GM21737 (cell line): ENCODE results near the gene EFCAB8.

Experiments
- ATAC-seq: cut with Tn5 transposase; IDR thresholded peaks from one replicate; pipeline ENCODE4 v1.9.1; 2021; ENCODE audit warnings: mild to moderate bottlenecking, moderate library complexity; ENCODE audit not compliant: unreplicated experiment

EFCAB8 gene

DNA sequence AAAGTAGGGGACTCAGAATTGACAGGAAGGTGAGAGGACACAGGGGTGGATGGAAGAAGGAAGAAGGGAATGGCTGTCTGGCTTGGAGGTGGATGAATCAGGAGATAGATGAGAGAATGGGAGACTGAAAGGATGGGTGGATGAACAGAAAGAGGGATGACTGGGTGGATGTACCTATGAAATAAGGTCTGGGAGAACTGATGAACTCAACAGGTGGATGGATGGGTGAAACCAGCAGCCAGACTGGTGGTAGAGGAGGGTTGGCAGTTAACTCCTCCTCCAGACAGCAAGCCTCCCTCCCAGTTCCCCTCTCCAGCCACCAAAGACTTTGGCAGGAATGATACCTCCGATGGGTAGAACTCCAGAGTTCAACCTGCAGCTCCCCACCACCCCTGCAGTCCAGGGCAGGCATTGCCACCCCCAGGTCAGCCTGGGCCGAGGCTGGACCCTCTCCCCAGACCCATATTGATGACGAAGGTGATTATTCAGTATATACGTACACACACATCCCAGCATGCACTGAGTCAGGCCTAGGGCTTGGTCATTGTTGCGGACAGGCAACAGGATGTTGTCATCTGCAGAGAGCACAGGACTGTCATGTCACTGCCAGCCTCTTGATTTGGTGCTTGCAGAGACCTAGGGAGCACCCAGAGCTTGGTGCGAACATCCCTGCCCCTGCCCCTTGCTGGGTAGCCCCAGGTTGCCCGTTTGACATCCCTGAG is 143.5 kb downstream of the EFCAB8 start:
- no peak for ATAC-seq

DNA sequence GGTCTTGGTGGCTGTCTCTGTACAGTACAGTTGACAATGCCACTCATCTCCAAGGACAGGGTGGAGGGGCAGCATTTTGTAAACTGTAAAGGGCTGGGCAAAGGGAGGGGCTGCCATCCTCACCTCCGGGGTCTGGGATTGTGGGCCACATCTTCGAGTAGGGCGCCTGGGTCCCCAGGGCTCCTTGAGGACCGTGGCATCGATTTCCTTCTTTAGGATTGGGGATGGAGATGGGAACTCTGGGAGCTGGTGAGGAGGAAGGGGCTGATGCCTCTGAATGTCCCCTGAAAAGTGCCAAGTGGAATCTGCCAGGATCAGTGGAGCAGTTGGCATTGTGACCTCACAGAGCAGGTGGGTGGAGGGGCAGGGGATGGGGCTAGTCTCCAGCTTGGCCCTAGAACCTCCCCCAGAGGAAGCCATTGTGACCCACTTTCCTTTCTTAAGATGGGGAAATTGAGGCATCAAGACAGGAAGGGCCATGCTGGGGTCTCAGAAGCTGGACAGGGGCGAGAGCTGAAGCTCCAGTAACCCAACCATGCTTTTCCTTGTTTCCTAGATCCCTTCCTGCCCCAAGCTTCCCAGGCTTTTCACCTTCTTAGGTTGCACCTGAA is 145.5 kb downstream of the EFCAB8 start, which contains the start of gene SUN5:
TSS of gene SUN5 (minus strand) at position 293 of the 611 bp plus-strand sequence. CDS start at position 200, 93 bp downstream.
- no peak for ATAC-seq

DNA sequence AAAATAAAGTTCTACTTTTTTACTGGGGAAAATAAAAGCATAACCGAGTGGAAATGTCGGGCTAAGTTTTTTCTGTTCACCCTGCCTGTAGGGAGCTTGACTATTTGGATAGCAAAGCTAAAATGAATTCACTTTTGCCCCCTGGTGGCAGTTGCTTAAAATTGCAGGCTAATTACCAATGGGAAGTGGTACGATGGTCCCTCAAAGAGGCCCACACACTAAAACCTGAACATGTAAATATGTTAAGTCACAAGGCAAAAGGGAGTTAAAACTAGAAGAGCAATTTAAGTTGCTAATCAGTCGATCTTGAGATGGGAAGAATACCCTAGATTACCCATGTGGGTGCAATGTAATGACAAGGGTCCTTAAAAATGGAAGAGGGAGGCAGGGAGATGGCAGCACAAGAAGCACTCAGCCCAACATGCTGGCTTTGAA is 146.4 kb downstream of the EFCAB8 start:
- ATAC-seq: no peak

- no peak for ATAC-seq
Observed at GRCh38 chr20:33005908-33006775, 147.4 kb downstream of the EFCAB8 start.

DNA sequence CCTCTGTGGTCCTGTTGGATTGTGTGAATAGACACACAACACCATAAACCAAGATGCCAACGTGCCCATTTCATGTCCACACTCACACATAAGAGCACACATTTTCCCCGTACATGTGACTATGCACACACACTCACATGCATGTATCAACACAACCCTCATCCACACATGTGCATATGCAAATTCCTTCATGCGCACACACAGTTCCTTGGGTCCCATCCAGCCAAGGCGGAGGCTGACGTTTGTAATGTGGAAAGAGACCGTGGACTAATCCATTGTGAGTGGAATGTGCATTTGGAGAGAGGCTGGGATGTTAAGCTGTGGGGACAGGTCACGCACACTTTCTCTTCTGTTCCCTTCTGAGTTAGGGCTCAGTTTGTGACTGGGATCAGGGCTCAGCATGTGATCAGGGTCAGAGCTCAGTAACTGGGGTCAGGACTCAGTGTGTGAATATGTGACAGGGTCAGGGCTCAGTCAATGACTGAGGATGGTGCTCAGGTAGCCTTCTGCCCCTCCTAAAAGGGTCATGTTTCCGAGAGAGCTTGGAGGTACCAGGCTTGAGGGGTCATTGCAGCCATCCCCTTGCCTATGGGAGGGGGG is 148.2 kb downstream of the EFCAB8 start:
- no peak for ATAC-seq

GRCh38 chr20:33007376-33008335 is 148.9 kb downstream of the EFCAB8 start, which contains the start of gene BPIFB2:
Gene BPIFB2 (plus strand): TSS chr20:33007704. CDS start chr20:33008575, 871 bp downstream.
- no peak for ATAC-seq

- ATAC-seq: no peak
Observed at GRCh38 chr20:33008336-33009213, 149.9 kb downstream of the EFCAB8 start.

GRCh38 chr20:33009214-33010132 is 150.8 kb downstream of the EFCAB8 start:
- no peak for ATAC-seq

GRCh38 chr20:33010133-33010504 is 151.4 kb downstream of the EFCAB8 start:
- no peak for ATAC-seq

DNA sequence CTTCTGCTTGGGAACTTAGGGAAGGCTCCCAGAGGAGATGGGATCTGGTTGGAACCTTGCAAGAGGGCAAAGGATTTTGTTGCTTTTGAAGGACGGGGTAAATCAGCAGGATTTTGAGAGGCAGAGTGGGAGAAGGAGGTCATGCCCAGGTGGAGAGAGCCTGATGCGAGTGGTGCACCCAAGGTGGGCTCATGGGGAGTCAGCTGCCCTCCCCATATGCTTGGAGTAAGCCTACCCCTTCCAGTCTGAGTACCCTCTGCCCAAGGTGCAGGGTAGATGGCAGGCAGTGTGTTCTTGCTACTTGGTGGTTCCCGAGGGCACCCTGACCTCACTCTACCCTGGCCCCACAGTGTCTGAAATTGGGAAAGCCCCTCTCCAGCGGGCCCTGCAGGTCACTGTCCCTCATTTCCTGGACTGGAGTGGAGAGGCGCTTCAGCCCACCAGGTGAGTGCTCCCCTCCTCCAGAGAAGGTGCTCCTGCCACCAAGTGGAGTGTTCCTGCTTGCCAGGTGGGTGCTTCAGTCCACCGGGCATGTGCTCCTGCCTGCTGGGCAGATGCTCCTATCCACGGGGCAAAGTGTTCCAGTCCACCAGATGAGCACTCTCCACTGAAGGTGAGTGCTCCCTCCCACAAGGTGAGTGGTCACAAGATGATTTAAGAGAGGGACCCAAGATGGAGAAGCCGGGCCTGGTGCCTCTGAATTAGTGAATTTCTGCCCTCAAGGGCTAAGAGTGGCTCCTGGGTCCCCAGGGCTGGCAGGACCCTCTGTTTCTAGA is 152.1 kb downstream of the EFCAB8 start:
- ATAC-seq: no peak
